PC-9 (cell line): ENCODE measurements around the gene ROGDI. TPM values are rescaled to one million over a fixed set of nuclear protein-coding genes. Genes with fewer than 3 reads are reported as not detected.

Experiments
- BruUV-seq: library from RNA; stranded (reverse); fragments of 400-500 nt; replicated peaks from 2 replicates; lab custom pipeline; 2021; lab: Mats Ljungman, UMichigan
- CTCF ChIA-PET: fragments of 300-600 bp; sonication (Branson Sonifier 250); formaldehyde crosslinking; loops from one replicate; lab custom pipeline; 2022; ENCODE audit warnings: antibody characterized with exemption; lab: Charles Lee
- POLR2A ChIA-PET: fragments of 300-600 bp; sonication (Branson Sonifier 250); formaldehyde crosslinking; loops from one replicate; lab custom pipeline; 2022; ENCODE audit warnings: antibody characterized with exemption; ENCODE audit not compliant: unreplicated experiment; lab: Charles Lee
- DNase-seq, 2 experiments: peaks; one replicate each; pipeline versions ENCODE4 v3.0.0 to v3.0.0-alpha.2; 2015 to 2022; ENCODE audit warnings: mixed read lengths in 1 of 2
- H2AFZ ChIP-seq: fragments of 200-600 bp; sonication (generic); 2 replicates; pipeline ENCODE4 v1.8.1; 2017; ENCODE audit warnings: antibody characterized with exemption
- H3F3A ChIP-seq: fragments of 200-600 bp; sonication (generic); 2 replicates; pipeline ENCODE4 v1.8.1; 2017; ENCODE audit warnings: antibody characterized with exemption, mild to moderate bottlenecking, low read depth; ENCODE audit not compliant: insufficient read depth
- H3K27ac ChIP-seq: fragments of 200-600 bp; sonication (generic); 2 replicates; pipeline ENCODE4 v1.6.1; 2016; ENCODE audit warnings: mixed run types
- H3K27me3 ChIP-seq: fragments of 200-600 bp; sonication (generic); 2 replicates; pipeline ENCODE4 v1.6.1; 2016; ENCODE audit warnings: low read depth, mixed run types; ENCODE audit not compliant: insufficient read depth
- H3K36me3 ChIP-seq: fragments of 200-600 bp; sonication (generic); 2 replicates; pipeline ENCODE4 v1.6.1; 2016; ENCODE audit warnings: low read depth, mixed run types
- H3K4me1 ChIP-seq: fragments of 200-600 bp; sonication (generic); replicated peaks from 2 replicates; pipeline ENCODE4 v1.6.1; 2016; ENCODE audit warnings: mixed run types; ENCODE audit not compliant: insufficient read depth
- H3K4me2 ChIP-seq: fragments of 200-600 bp; sonication (generic); 2 replicates; pipeline ENCODE4 v1.6.1; 2017; ENCODE audit warnings: mixed run types
- H3K4me3 ChIP-seq: fragments of 200-600 bp; sonication (generic); 2 replicates; pipeline ENCODE4 v1.6.1; 2016; ENCODE audit warnings: mixed run types
- H3K79me2 ChIP-seq: fragments of 200-600 bp; sonication (generic); 2 replicates; pipeline ENCODE4 v1.6.1; 2017; ENCODE audit warnings: low read depth, mixed run types
- H3K9me2 ChIP-seq: fragments of 200-600 bp; sonication (generic); 2 replicates; pipeline ENCODE4 v1.8.1; 2017; ENCODE audit warnings: mild to moderate bottlenecking; ENCODE audit not compliant: insufficient read depth
- H3K9me3 ChIP-seq: fragments of 200-600 bp; sonication (generic); 2 replicates; pipeline ENCODE4 v1.8.1; 2016; ENCODE audit warnings: low read depth; ENCODE audit not compliant: insufficient read depth
- H4K20me1 ChIP-seq: fragments of 200-600 bp; sonication (generic); 2 replicates; pipeline ENCODE4 v1.8.1; 2017; ENCODE audit not compliant: insufficient read depth
- EZH2 ChIP-seq: fragments of 200-600 bp; sonication (generic); IDR thresholded peaks from 2 replicates; pipeline ENCODE4 v1.8.0; 2017; ENCODE audit warnings: antibody characterized with exemption, low read depth
- intact Hi-C: fragments of 100-400 bp; cut with micrococcal nuclease; formaldehyde crosslinking; loops from one replicate; pipeline ENCODE4 v1.10.0; 2022; ENCODE audit not compliant: unreplicated experiment
- total RNA-seq: library from RNA; stranded (reverse); gene quantifications from 2 replicates; pipeline ENCODE4 v1.2.3, GENCODE V29; 2021
- TF ChIP-seq, protein P1 (sequence below): fragments of 200-600 bp; sonication (generic); conservative IDR thresholded peaks from 2 replicates; pipeline ENCODE4 v1.6.1; 2017; ENCODE audit warnings: mixed run types, antibody characterized with exemption, mild to moderate bottlenecking, moderate library complexity

ROGDI gene
- total RNA-seq, 1 experiment from 2014 or later = 40.8 TPM

DNA sequence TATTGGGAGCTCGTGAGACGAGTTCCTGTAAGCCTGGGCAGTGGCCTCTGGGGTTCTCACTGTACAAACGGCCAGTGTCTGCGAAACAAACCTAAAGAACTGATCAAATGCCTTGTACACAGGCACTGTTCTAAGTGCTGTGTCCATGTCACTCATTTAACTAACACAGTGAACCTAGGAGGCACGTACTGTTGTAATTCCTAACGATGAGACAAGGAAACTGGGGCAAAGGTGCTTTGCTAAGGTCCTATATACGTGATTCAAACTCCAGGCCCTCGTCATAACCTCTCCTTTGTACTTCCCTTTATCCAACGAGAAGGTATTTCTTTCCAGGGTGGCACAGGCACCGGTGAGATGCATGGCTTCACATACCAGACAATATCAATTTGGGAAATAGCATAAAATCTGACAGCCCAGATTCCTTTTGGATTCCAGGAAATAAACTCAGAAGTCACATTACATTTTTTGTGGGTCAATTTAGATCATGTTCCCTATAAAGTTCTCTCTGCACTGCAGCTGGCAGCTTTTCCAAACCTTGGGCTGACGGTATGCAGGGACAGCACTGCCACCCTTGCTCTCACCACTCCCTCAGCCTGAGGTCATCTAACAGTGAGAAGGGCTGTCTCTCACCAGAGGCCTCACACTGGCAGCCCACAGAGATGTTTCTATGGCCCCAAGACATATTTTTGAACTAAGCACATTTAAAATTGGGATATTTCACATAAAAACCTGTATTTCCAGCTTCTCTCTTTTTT is 26.3 kb upstream of the ROGDI start:
- no peak for DNase-seq
- TF ChIP-seq, protein P1, sequence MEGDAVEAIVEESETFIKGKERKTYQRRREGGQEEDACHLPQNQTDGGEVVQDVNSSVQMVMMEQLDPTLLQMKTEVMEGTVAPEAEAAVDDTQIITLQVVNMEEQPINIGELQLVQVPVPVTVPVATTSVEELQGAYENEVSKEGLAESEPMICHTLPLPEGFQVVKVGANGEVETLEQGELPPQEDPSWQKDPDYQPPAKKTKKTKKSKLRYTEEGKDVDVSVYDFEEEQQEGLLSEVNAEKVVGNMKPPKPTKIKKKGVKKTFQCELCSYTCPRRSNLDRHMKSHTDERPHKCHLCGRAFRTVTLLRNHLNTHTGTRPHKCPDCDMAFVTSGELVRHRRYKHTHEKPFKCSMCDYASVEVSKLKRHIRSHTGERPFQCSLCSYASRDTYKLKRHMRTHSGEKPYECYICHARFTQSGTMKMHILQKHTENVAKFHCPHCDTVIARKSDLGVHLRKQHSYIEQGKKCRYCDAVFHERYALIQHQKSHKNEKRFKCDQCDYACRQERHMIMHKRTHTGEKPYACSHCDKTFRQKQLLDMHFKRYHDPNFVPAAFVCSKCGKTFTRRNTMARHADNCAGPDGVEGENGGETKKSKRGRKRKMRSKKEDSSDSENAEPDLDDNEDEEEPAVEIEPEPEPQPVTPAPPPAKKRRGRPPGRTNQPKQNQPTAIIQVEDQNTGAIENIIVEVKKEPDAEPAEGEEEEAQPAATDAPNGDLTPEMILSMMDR = no peak
- no peak for TF ChIP-seq EZH2
- no TSS peak for BruUV-seq
- POLR2A ChIA-PET = no interaction called here
- Histone ChIP-seq H3K9me3 (no peaks in the 10 kb centered on the region), H3K4me3 (no peak overlapping the region), H3K9me2 (no peaks in the 10 kb centered on the region), H3K4me2 (no peak overlapping the region), H3K27me3 (no peaks in the 10 kb centered on the region), H3K4me1 (no peaks in the 10 kb centered on the region), H3K79me2 (no peaks in the 10 kb centered on the region), H3F3A (no peaks in the 10 kb centered on the region; the same call in 1 of the 2 replicates), H3K36me3 (peaks cover 23% of the 10 kb centered on the region; the same call in 1 of the 2 replicates), H2AFZ (no peak overlapping the region), H3K27ac (no peak overlapping the region), H4K20me1 (peaks cover 9% of the 10 kb centered on the region)
- CTCF ChIA-PET = no interaction called here
- intact Hi-C loops = no loop called here

DNA sequence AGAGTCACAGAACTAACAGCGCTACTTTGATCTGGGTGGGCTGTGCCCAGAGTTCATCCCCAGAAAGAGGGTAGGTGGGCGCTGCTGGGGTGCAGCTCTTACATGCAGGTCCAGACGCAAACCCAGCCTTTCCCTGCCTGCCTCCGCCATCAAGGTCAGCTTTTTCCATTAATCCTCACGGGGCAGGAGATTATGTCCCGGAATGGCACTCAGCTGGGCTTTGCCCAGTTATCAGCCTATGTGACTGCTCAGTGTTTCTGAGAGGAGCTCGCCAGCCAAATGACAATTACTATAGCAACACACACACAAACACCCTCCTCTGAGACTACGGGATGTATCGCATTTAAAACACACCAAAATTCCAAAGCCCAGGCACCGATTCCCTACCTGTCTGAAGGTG is 24.5 kb upstream of the ROGDI start:
- no peak overlapping the region for H3K4me2 ChIP-seq
- H3K9me3 ChIP-seq = no peaks in the 10 kb centered on the region
- H3K4me1 ChIP-seq = no peaks in the 10 kb centered on the region
- H3K4me3 ChIP-seq = no peak overlapping the region
- ChIA-PET CTCF (no interaction called here), POLR2A (no interaction called here)
- H3F3A ChIP-seq = no peaks in the 10 kb centered on the region
- peaks cover 16% of the 10 kb centered on the region for H3K36me3 ChIP-seq
- H2AFZ ChIP-seq = no peak overlapping the region
- BruUV-seq = no TSS peak
- TF ChIP-seq EZH2 = no peak
- TF ChIP-seq, protein P1 = no peak
- H3K27ac ChIP-seq = no peak overlapping the region
- intact Hi-C loops = no loop called here
- no peaks in the 10 kb centered on the region for H3K79me2 ChIP-seq
- H4K20me1 ChIP-seq = peaks cover 6% of the 10 kb centered on the region; the same call in 1 of the 2 replicates
- DNase-seq = no peak
- H3K9me2 ChIP-seq = no peaks in the 10 kb centered on the region
- H3K27me3 ChIP-seq = no peaks in the 10 kb centered on the region

DNA sequence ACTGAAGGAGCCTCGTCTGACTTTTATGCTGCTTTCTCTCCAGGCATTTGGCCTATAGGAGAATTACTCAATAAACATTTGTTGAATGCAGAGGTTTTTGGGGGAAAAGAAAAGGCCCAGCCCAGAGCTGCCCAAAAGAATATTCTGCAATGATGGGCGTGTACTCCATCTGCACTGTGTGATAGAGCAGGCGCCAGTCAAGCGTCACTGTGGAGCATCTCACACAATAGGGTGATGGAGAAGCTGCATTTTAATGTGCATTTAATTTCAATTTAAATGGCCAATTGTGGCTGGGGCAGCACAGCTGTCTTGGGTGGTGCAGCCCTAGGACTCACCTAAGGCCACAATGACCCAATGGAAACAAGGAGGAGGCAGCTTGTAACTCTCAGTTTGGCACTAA is 24.1 kb upstream of the ROGDI start:
- intact Hi-C loops = no loop called here
- Histone ChIP-seq H3K79me2 (no peaks in the 10 kb centered on the region), H4K20me1 (peaks cover 6% of the 10 kb centered on the region; the same call in 1 of the 2 replicates), H3K4me3 (no peak overlapping the region), H3K4me1 (no peaks in the 10 kb centered on the region), H3F3A (no peaks in the 10 kb centered on the region), H3K9me3 (no peaks in the 10 kb centered on the region), H3K9me2 (no peaks in the 10 kb centered on the region), H3K27ac (no peak overlapping the region), H3K36me3 (peaks cover 21% of the 10 kb centered on the region), H3K4me2 (no peak overlapping the region), H3K27me3 (no peaks in the 10 kb centered on the region), H2AFZ (no peak overlapping the region)
- BruUV-seq = no TSS peak
- DNase-seq = no peak
- TF ChIP-seq EZH2 = no peak
- TF ChIP-seq, protein P1 = no peak
- CTCF ChIA-PET = no interaction called here
- POLR2A ChIA-PET = no interaction called here
